GM13977 (cell line): ENCODE results near the gene AMDHD1.

Experiments used
- DNase-seq: peaks from one replicate; pipeline ENCODE4 v3.0.0; 2012; ENCODE audit warnings: low spot score
- in situ Hi-C: fragments of 300-500 bp; cut with MboI; formaldehyde crosslinking; loops from one replicate; pipeline ENCODE4 v1.12.0; 2022; ENCODE audit warnings: low sequenced_read_pairs, low pct_unique_long_range_greater_than_20kb, mixed read lengths, inconsistent platforms; ENCODE audit not compliant: unreplicated experiment
- TF ChIP-seq, protein P1 (sequence below): IDR thresholded peaks from 2 replicates; pipeline ENCODE4 v1.5.1; 2012; ENCODE audit warnings: mild to moderate bottlenecking, control low read depth; ENCODE audit not compliant: insufficient read depth; ENCODE audit errors: extremely low read depth, missing control alignments

Gene AMDHD1

DNA sequence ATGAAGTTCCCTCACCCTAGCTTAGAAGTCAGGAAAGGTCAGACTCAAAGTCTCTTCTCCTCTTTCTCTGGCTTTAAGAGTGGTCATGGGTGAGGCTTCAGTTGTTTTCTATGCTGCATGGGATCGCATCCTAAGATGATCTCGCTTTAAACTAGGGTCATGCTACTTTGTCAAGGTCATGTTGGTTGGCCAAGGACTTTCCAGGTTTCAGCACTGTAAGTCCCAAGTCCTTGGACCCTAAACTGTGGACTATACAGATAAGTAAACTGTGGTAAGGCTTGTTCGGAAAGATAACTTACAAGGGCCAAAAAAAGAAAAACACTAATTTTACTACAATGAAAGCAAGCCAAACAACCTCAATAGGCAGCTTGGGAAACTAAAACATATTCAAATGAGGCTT is 35.6 kb downstream of the AMDHD1 start:
- TF ChIP-seq, protein P1, sequence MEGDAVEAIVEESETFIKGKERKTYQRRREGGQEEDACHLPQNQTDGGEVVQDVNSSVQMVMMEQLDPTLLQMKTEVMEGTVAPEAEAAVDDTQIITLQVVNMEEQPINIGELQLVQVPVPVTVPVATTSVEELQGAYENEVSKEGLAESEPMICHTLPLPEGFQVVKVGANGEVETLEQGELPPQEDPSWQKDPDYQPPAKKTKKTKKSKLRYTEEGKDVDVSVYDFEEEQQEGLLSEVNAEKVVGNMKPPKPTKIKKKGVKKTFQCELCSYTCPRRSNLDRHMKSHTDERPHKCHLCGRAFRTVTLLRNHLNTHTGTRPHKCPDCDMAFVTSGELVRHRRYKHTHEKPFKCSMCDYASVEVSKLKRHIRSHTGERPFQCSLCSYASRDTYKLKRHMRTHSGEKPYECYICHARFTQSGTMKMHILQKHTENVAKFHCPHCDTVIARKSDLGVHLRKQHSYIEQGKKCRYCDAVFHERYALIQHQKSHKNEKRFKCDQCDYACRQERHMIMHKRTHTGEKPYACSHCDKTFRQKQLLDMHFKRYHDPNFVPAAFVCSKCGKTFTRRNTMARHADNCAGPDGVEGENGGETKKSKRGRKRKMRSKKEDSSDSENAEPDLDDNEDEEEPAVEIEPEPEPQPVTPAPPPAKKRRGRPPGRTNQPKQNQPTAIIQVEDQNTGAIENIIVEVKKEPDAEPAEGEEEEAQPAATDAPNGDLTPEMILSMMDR: no peak
- no peak for DNase-seq
- in situ Hi-C loops: no loop called here

DNA sequence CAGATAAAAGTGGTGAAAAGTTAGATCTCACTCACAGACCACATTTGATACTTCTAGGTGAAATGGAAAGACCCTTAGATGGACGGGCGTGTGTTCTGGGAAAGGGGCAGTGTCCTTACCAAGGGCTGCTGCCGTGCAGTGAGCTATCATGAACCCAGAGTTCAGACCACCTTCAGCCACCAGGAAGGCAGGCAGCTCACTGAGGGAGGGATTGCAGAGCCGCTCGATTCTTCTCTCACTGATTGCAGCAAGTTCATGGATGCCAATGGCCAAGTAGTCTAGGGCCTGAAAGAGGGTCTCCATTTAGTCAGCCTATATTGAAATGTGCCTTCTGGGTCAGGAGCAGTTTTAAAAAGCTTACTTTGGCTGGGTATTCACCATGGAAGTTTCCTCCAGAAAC is 37.3 kb downstream of the AMDHD1 start:
- in situ Hi-C loops: no loop called here
- no peak for DNase-seq
- TF ChIP-seq, protein P1: no peak

DNA sequence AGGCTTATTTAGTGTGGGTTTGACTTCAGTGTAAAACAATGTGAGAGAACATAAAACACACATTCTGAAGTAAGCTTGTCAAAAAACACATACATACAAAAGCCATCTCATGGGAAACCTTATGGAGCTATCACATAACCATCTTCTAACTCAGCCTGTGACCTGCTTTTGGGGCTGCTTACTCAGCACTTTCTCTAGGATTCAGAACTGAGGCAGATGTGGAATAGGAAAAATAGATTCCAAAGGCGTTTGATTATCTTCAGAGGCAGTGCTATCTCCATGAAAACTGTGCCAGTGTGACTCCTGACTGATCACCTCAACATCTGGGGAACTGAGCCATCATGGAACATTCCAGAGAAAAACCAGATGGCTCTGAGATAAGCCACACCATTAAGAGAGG is 39.5 kb downstream of the AMDHD1 start:
- TF ChIP-seq, protein P1: no peak
- no peak for DNase-seq
- in situ Hi-C loops: no loop called here

DNA sequence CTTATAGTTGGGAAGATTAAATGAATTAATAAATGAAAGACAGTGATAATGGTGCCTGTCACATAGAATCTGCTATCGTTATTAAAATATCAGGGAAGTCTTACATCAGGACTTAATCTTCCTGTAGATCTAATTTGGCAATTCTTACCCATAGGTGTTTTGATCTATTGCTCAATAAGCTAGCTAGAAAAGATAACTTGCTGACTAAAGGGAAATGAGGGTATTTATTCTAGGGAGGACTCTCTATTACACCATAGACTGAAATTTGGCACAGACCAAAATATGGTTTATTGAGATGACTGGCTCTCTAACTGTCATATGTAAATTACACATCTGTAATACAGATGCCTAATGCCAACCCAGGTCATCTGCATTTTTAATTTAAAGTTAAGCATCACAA is 41.6 kb downstream of the AMDHD1 start:
- DNase-seq: no peak
- TF ChIP-seq, protein P1: no peak
- in situ Hi-C loops: no loop called here

DNA sequence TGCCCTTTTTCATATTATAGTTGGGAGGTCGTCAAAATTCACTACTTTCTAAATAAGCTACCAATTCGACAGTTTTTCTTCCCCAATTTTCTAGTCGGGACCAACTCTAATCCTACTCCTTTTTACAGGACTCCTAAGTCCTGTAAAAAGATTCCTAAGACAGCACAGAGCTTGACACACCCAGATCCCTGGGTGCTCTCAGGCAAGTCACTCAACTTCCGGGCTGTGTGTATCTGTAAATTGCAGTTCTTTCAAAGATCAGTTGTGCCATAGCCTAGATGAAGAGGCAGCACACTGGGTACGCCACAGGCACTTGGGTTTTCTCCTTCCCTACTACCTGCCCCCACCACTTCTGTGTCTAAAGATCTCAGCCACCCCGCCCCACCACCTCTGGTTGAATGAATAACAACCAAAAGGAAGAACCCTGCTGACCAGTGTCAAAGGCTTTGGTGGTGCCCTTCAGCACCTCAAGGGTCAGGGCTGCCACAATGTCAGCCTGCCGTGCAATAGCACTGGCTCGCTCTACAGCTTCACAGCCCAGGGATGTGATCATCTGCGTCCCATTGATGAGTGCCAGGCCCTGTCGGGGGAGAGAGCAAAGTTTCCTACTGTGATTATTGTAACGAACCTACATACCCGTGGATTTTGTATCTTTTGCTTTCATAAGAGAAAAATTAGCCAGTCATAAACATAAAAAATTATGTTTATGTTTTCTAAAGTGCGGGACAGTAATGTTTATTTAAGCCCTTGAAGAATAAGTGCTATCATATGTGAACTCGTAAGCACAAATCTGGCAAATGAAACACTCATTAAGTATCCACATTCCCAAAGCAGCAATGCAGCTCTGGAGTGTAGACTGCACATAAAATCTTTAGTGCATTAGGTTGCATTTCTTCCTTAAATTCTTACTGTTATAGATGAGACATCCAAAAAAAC is 43.8 kb downstream of the AMDHD1 start:
- TF ChIP-seq, protein P1: no peak
- in situ Hi-C loops: no loop called here
- DNase-seq: no peak

DNA sequence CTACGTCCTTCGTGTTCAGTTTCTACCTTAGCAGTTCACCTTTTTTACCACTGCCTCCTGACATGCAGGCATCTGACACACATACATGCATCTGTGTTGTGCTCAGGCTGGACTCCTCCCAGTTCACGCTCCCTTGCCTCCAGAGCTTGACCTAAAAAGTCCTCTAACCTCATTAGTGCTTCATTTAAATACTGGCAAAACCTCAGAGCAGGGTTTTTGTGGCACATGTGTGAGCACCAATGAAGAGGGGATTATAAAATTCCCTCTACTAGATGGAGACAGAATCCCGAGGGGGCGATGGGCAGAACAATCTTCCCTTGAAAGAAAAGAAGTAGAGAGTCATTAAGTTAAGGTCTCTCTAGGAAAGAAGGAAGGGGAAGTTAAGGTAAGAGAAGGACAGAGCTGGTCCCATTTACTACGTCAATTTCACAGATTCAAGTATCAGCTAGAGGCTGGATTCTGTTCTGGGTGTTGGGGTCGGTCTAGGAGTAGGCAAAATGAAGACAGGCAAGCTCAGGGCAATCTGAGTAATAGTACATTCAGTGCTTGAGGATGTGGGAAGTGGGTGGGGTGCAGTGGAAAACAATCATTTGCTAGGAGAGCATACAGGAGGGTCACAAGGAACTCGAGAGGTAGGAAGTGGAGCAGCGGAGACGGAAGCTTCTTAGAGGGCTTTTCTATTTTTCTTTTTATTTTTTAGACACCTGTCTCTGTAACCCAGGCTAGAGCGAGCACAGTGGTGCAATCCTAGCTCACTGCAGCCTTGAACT is 45.6 kb downstream of the AMDHD1 start:
- TF ChIP-seq, protein P1: no peak
- in situ Hi-C loops: no loop called here
- no peak for DNase-seq
